COLO668 (cell line): ENCODE data around the gene LRCH3.

Source experiments
- DNase-seq: peaks from one replicate; lab custom pipeline; 2025; ENCODE audit not compliant: unreplicated experiment; lab: John Stamatoyannopoulos, UW

Gene LRCH3

DNA sequence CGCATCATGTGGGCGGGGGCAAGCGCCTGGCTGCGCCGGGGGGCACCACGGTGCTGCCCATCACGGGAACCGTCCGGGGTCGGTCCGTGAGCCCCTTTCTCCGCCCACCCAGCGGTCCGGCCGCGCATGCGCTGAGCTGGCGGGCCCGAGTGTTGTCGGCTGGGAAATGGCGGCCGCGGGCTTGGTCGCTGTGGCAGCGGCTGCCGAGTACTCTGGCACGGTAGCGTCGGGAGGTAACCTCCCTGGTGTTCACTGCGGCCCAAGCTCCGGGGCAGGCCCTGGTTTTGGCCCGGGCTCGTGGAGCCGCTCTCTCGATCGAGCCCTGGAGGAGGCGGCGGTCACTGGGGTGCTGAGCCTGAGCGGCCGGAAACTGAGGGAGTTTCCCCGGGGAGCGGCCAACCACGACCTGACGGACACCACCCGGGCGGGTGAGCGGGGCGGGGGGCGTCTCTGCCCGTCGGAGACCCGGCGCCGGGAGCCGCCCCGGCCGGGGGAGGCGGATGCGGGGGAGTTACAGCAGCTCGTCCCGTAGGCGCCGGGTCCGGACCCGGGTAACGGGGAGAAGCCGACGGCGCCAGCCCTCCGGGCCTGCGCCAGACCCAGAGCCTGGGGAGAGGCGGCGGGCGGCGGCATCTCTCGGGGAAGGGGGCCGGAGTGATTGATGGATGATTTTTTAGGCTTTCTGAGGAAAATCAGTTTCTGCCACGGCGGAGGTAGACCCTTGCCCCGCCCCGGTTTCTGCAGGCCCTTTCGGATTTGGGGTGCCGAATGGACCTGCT, at the start of gene LRCH3:
TSS of gene LRCH3 (plus strand) at position 142 of the 779 bp plus-strand sequence. CDS start at position 167, 25 bp downstream.
- peak; percentile 70 for DNase-seq

GRCh38 chr3:197742787-197743186, 48.3 kb upstream of the LRCH3 start:
- no peak for DNase-seq

- no peak for DNase-seq
Observed at GRCh38 chr3:197746209-197746608, 44.8 kb upstream of the LRCH3 start.

DNA sequence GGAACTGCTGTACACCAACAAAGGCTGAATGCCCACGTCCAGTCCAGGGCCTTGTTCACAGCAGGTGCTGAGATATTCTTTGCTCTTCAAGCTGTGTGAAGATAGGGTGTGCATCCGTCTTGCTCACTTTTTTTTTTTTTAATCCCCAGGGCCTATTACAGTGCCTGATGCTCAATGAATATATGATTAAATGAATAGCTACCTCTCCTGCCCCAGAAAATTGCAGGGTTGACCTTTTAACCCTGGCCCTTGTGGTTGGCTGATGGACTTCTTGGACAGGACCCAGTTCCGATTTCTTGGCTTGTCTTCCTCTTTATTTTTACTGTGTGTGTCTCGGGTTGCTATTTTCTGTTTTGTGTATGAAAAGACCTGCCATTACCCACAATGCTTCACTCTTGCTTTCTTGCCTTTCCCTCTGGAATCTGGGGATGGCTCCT, 44.2 kb upstream of the LRCH3 start:
- DNase-seq, result no peak

- DNase-seq, result no peak
Observed at GRCh38 chr3:197748597-197749314, 42.3 kb upstream of the LRCH3 start.

GRCh38 chr3:197749315-197749600, 41.8 kb upstream of the LRCH3 start:
- DNase-seq, result peak; percentile 63

DNA sequence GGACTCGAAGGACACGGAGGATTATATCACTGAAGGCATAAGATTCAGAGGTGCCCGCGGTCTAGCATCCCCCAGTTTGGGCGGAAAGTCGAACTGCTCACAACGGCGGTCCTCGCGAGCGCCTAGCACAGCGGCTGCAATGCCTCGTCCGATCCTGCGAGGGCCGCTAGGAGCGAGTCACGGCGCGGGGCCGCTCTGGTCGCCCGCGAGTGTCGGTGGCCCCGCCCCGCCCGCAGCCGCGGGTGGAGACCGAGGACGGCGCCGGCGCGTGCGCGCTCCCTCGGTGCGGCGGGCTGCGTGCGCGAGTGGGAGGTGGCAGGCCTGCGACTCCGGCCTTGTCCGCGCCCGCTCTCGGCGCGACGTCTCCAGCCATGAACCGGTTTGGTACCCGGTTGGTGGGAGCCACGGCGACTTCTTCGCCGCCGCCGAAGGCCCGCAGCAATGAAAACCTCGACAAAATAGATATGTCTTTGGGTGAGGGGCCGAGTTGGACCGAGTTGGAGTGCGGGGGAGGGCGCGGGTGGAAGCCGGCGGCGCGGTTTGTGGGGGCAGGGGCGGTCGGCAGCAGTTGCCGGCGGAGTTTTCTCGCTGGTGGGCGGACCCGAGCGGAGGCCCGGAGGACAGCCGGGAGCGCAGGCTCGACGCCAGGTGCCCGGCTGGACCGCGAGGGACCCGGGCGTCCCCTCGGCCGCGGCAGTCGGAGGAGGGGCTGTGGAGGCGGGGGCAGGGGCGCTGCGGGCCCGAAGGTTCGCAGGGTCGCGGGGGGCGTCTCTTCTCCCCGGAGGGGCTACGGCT, 41.3 kb upstream of the LRCH3 start, which contains the start of gene FYTTD1:
TSS of gene FYTTD1 (plus strand) at position 283 of the 795 bp plus-strand sequence. CDS start at position 372, 89 bp downstream.
- DNase-seq, result peak; percentile 93

- peak; percentile 65 for DNase-seq
Observed at GRCh38 chr3:197750396-197750831, 40.6 kb upstream of the LRCH3 start.

DNA sequence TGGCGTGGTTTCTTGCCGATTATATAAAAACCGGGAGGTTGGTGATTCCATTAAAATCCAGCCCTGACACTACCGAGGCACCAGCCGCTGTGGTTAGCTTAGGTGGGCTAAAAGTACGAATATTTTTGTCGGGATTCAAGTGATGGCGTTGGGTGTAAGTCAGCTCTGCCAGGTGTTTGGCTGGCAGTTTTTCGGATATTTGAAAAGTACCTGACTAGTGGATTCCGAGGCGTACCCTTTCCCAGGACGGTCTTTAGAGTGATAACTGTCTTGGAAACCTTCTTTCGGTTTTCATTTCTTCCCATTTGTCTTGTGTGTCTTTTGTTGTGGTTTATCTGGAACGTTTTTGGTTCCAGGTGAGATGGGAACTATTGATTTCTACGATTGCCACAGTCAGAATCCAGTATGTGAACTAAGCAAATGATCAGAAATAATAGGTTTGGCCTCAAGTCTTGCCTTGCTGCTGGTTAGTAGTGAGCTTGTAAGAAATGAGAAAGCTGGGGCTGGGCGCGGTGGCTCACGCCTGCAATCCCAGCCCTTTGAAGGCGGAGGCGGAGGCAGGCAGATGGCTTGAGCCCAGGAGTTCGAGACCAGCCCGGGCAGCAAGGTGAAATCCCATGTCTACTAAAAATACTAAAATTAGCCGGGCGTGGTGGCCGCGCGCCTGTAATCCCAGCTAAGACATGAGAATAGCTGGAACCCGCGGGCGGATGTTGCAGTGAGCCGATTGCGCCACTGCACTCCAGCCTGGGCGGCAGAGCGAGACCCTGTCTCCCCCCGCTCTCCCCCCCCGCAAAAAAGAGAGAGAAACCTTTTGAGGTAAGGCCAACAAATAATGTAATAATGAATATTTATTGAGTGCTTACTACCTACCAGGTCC, 40.0 kb upstream of the LRCH3 start:
- DNase-seq, result peak; percentile 23

- no peak for DNase-seq
Observed at GRCh38 chr3:197752107-197752506, 38.9 kb upstream of the LRCH3 start.

DNA sequence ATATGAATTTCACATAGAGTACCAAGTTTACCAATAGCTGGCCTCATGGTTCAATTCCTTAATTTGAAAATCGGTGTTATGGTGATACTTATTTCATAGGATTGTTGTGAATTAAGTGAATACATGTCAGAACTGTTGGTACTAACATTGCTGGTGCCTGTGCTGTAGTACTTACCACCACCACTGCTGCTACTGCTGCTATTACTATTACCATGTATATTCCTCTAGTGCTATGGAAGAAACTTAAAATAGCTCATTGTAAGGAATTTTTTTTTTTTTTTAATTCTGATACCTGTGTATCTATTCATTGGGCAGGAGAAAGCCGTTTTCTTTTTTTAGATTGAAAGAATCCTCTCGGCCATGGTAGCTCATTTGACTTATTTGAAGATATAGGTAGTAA, 37.8 kb upstream of the LRCH3 start:
- DNase-seq, result no peak

- no peak for DNase-seq
Observed at GRCh38 chr3:197756704-197757103, 34.4 kb upstream of the LRCH3 start.

GRCh38 chr3:197758512-197758911, 32.5 kb upstream of the LRCH3 start:
- DNase-seq, result no peak

GRCh38 chr3:197761784-197762183, 29.3 kb upstream of the LRCH3 start:
- DNase-seq, result no peak

DNA sequence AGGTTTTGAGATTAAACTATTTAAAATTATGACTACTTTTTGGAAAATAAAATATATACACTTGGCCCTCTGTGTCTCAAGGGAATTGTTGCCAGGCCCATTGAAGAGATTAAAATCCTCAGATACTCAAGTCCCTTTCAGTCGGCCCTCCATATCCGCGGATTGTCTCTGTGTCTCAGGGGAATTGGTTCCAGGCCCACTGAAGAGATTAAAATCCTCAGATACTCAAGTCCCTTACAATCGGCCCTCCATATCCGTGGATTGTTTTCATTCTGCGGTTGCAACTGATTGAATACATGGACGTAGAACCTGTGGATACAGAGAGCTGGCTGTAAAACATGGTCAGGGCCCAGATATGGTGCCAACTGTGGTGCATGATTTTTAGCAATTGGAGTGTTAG, 15.7 kb upstream of the LRCH3 start:
- no peak for DNase-seq

DNA sequence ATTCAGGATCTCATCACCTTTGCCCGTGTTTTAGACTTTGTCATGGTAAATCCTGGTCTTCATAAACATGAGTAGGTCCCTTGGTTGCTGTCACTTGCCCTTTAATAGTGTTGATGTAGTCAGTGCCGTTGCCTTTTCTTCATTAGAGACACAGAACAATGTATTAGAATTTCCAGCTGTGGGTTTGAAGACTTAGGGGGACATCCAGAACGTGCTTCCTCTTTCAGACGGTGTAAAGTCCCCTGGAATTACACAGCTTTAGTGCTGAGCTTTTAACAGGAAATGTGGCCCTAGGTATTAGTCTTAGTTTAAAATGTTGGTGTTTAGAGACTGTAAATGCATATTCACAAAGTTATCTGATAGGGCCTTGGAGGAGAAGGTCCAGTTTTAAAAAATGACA, 8.8 kb upstream of the LRCH3 start:
- DNase-seq, result no peak

DNA sequence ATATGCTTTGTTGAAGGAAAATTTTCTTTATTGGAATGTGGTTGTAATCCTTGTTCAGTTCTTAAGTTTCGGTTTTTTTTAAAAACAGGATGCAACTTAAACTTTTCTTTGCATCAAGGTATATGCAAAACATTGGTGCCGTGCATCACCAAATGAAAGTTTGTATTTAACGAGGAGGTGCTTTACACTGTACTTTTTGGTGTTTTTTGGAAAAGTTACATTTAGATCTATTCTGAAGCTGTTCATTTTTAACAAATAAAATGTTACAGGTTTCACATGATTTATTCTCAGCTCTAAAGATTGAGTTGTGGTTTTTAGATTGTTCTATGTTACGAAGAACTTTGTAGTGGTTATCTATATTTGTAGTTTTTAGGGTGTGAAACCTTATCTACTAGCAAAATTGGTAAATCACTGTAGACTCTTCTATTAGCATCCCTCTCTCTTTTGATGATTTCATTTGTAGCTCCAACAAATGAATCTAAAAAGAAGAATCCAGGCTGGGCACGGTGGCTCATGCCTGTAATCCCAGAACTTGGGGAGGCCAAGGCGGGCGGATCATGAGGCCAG, 7.0 kb upstream of the LRCH3 start:
- no peak for DNase-seq

- DNase-seq, result no peak
Observed at GRCh38 chr3:197787412-197787811, 3.6 kb upstream of the LRCH3 start.

GRCh38 chr3:197789309-197789708, 1.7 kb upstream of the LRCH3 start:
- no peak for DNase-seq

DNA sequence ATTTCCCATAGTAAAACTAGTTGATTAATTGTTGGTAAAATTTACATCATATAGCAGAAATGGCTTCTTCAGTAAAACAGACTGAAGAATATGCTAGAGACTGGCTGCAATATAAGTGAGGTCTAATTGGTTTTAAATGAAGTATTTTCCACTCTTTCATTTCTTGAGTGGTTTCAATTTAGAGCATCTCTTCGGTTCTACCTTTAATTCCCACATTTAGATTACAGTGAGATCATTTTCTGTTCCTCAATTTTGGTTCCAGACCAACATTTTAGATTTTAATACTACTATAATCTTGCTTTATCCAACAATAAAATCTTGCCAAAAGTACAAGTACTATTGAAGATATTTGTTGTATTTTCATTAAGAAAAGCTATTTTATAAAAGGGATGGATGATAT, 1.0 kb upstream of the LRCH3 start:
- no peak for DNase-seq
